ENCODE measurements around the gene ASCL2. TPM values are rescaled to one million over a fixed set of nuclear protein-coding genes. Genes with fewer than 3 reads are reported as not detected.
"Not testable (repeated sequence)": the region's sequence is repeated elsewhere in the genome, so short reads cannot be mapped to it uniquely, and the experiment has no call there.

The ASCL2 gene
- total RNA-seq, 1 experiment from 2014 or later: not detected

DNA sequence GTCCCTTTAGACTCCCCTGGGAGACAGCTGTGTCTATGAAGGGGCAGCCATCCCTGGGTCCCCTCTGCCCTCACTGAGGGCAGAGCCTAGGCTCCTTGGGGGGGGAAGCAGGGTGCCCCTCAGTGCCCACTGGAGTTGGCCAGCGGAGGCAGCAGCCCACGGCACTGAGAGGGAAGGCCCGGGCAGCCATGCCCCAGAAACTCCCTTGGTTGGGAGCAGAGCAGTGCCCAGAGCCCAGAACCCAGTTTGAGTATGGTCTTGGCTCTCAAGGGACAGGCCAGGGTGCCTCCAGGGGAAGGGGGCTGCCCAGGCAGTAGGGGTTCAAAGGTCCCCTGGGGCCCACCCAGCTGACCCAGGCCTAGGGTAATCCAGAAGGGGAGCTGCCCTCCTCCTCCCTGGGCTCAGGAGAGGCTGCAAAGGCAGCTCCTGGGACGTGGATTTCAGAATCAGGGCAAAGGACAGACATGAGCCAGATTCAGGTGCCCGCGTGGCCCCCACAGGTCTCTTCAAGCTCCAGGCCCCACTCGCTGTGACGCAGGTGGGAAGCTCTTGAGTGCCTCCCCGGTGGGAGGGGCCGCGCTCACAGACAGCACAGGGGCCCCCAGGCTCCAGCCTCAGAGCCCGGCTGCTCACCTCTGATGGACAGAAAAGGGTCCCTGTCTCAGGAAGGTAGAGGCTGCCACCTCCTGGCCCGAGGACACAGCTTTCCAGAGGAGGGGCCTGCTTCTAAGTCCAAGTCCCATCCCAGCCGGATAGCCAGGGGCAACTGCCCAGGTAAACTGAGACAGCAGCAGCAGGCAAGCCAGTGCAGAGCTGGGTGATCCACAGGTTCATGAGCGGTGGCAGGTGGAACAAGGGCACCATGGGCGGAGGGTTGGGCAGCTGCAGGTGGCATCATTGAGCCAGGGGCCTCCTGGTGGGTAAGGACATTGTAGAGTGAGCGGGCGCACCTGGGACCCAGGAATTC lies 28.7 kb upstream of the ASCL2 start:
- DNase-seq (ENCODE audit: low read depth): no peak

DNA sequence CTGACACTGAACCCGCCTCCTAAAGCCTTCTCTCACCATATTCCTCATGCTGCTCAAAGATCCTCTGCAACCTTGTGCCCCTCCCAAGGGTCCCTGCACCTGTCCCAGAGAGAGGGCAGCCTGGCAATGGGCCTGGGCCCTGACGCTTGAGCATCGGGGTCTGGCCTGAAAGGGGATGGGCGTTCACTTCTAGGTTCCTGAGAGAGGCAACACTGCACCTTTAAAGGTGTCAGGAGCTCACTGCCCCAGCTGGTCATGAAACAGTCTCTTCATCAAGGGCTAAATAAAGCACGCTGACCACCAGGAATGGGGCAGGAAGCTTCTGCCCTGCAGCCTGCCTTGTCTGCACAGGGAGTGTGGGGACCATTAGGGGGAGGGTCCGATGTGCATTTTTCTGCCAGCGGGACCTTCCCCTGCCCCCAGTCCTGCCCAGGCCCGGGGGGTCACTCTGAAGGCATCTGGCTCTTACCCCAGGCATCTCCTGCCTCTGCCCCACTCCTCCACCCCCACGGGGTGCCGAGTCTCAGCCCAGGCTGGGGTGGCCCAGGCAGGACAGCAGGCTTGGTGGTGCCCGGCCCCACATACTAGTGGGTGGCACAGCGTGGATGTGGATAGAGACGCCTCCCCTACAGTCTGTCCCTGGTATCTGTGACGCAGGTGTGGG lies 27.9 kb upstream of the ASCL2 start:
- no peak for DNase-seq (ENCODE audit: low read depth)

- no peak for DNase-seq (ENCODE audit: low read depth)
These were observed 27.2 kb upstream of the ASCL2 start for GRCh38 chr11:2297623-2298030.

GRCh38 chr11:2296913-2297622 lies 26.7 kb upstream of the ASCL2 start:
- no peak for DNase-seq (ENCODE audit: low read depth)

DNA sequence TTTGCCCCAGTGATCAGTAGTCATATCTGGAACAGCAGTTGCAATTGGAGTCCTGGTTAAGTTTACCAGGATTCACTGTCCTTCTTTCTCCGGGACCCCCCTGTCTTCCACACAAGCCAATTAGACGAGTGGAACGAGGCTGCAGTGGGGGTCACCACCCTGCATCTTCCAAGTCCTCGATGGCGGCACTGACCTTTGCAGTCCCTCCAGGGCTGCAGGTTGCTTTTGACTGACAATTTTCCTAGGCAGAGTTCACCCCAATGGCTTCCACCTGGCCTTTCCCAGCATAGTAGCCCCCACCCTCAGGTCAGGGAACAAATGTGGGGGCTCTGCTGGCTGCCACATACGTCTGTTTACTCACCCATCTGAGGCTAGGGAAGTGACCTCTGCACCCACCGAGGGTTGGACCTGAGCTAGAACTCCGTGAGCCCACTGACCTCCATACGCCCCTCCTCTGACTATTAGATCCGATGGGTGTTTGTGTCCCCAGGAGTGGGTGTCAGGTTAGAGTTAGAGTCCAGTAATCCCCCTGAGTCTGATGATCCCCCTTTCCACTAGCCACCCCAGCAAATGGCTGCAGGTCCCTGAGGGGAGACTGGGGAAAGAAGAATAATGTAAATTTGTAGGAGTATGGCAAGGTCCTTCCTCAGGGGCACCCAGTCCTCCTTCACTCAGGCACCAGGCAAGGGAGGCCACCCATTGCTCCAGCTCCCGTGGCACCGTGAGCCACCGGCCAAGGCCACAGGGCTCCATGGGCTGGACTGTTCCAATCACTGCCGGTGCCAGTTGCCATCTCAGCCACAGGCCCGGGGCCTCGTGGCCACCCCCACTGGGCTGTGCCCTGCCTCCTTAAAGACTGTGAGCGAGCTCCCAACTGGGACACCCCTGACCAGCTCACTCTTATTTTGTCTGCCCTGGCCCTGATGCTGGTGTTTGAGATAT lies 25.9 kb upstream of the ASCL2 start:
- no peak for DNase-seq (ENCODE audit: low read depth)

GRCh38 chr11:2294926-2295290 lies 24.5 kb upstream of the ASCL2 start:
- no peak for DNase-seq (ENCODE audit: low read depth)

DNA sequence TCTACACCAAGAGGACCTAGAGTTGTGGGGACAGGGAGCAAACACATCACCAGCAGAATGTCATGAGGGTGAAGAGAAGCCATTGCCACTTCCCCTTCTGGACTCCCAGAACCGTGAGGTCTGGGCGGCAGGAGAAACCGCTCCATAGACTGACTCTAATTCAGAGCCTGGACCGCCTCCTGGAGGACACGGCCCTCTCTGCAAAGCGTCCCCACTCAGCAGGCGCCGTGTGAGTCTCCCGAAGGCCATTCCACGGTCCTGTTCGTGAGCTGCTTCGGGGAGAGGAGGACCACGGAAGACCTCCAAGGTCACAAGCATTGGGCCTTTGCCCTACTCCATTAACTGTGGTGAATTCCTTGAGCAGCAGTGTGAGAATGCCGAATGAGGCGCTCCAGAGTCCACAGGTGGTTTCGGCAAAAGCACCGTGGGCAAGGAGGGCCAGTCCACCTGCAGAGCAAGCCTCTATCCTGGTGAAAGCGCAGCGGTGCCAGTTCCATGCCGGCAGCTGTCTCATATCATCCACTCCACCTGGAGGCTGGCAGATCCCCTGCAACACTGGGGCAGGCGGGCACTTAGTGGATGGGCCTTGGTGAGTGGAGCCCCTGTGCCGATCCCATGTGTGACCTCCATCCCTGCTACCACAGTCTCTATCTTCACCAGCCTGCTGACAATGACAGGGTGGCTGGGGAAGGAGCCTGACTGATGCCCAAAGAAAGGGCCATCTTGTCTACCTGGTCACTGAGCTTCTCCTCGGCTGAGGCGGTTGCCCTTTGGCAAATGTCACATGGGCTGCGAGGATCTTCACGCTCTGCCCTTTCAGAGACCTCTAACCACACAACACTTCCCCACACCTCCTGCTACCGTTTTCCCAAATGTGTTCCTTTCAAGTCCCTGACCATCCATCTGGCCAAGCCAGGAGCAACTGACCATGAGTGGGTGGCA lies 23.9 kb upstream of the ASCL2 start:
- DNase-seq (ENCODE audit: low read depth): no peak

- no peak for DNase-seq (ENCODE audit: low read depth)
These were observed 23.2 kb upstream of the ASCL2 start for GRCh38 chr11:2293531-2293971.

DNA sequence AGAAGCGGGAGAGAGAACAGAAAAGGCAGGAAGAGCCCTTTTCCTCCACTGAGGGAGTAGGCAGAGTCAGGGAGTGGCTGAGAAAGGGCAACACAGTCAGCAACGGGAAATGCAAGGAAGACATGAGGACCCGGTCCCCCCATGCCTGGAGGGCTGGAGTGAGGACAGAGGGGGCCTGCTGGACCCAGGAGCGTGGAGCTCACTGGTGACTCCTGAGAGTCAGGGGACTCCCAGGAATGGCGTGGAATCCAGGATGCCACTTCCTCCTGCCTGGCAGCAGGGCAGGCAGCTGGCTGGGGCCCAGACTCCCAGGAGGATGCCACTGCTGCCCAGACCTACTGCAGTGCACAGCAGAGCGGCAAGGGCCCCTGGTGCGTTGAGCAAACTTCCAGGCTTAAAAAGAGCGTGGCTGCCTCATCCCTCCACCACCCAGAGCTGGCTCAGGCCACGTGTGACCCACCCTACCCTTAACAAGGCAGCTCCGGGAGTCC lies 20.0 kb upstream of the ASCL2 start:
- no peak for DNase-seq (ENCODE audit: low read depth)

GRCh38 chr11:2289859-2290258 lies 19.5 kb upstream of the ASCL2 start:
- DNase-seq (ENCODE audit: low read depth): no peak

GRCh38 chr11:2289350-2289749 lies 19.0 kb upstream of the ASCL2 start:
- no peak for DNase-seq (ENCODE audit: low read depth)

GRCh38 chr11:2287091-2287490 lies 16.7 kb upstream of the ASCL2 start:
- no peak for DNase-seq (ENCODE audit: low read depth)

GRCh38 chr11:2286350-2286749 lies 16.0 kb upstream of the ASCL2 start:
- DNase-seq (ENCODE audit: low read depth): not testable (repeated sequence)

DNA sequence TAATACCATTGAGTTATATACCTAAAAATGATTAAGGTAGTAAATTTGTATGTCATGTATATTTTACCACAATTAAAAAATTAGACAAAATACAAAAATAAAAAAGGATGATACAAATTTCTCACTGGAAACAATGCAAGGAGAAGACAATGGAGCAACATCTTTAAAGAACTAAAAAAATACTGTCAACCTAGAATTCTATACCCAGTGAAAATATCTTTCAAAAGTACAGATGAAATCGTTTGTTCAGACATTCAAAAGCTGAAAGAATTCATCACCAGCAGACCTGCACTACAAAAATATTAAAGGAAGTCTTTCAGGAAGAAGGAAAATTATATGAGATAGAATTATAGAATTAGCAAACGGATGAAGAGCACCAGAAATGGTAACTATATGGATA lies 9.8 kb upstream of the ASCL2 start:
- no peak for DNase-seq (ENCODE audit: low read depth)

DNA sequence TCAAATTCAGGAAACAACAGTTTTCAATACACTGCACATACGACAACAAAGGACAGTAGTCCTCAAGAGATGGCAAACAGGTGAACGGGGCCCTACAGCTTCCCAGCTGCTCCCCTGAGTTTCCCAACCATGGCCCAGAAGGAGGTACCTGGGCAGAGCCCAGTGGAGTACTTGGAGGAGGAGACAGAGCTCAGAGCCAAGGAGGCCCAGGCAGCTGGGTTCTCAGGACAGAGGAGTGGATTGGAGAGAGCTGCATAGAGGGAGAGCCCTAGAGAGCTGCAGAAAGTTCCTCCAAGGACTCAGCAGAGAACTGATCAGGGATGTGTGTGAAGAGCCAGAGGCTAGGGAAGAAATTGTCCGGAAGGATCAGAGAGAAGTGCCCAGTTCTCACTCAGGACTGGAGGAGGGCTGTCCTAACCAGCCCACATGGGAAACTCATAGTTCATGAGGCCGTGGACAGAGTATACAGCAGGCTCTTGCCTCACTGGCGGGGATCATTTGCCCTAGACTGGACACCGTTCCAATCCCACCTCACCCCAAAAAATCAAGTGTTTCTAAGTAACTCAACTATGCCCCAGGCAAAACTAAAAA lies 7.6 kb upstream of the ASCL2 start:
- no peak for DNase-seq (ENCODE audit: low read depth)

GRCh38 chr11:2277008-2277346 lies 6.6 kb upstream of the ASCL2 start:
- no peak for DNase-seq (ENCODE audit: low read depth)

GRCh38 chr11:2276280-2277007 lies 6.1 kb upstream of the ASCL2 start:
- no peak for DNase-seq (ENCODE audit: low read depth)
